Stimulated activated CD4-positive, alpha-beta T cell treated with anti-CD3 and anti-CD28 coated beads, Interleukin-1b, Interleukin-23, amount 100 ng/mL, for 48 hours (primary cell): ENCODE data around the gene C13orf46.

Source experiments
- DNase-seq: peaks from one replicate; pipeline ENCODE4 v3.0.0-alpha.2; 2020

The C13orf46 gene

GRCh38 chr13:113936166-113936965, 37.5 kb downstream of the C13orf46 start:
- DNase-seq = no peak

DNA sequence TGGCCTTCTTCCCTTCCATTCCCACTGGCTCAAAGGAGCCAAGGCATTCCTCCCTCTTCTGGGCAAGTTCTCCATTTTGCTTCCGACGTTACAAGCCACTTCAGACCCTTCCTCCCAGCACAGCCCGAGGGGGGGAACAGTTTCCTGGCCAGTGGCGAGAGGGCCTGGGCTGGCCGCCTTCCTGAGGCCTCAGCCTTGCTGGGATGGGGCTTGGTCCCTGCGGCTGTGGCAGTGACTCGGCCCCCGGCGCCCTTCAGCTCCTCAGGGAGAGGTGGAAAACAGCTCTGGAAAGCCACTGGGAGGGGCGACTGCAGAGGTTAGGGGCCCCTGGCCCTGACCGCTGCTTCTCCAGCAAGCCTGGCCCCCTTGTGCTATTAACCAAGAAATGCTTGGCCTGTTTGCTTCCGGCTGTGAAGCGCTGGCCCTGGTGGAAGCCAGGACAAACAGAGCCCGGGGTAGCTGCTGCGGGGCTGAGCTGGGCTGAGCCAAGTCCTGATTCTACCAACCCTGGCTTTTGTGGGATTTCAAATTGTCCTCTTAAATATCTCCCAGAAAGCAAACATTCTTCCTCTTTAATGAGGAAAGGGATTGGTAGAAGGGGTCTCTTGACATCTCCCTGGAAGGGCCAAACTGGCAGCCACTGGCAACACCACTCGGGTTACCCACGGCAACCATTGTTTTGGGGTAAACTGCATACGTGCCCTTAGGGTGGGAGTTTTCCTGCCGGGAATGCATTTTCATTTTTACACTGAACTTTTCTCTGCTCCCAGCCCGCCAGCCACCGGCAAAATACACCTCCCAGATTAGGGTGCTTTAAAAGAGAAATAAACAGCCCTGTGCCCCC, 38.7 kb downstream of the C13orf46 start:
- no peak for DNase-seq

DNA sequence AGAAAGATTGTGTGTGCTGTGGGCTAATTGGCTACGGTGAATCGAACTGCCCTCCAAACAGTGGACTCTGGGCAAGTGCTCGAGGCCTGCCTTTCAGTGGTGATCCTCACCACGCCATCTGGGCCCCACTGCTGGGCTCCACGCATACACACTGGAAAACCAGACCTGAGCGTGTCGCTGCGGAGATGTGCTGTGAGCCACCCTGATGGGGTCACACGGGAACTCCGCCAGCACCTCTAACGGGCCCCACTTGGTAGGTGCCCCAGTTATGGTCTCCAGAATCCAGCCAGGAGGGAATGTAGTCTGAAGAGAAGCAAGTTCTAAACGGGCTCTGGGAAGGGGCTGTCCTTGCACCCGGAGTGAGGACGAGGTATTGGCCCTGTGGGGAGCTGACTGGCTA, 39.3 kb downstream of the C13orf46 start:
- no peak for DNase-seq

GRCh38 chr13:113933901-113934300, 40.0 kb downstream of the C13orf46 start:
- DNase-seq = no peak

GRCh38 chr13:113931841-113932459, 41.9 kb downstream of the C13orf46 start:
- no peak for DNase-seq

GRCh38 chr13:113930671-113931637, 42.9 kb downstream of the C13orf46 start:
- DNase-seq = peak; percentile 43

- no peak for DNase-seq
These were observed 44.0 kb downstream of the C13orf46 start for GRCh38 chr13:113929628-113930615.

- no peak for DNase-seq
These were observed 44.9 kb downstream of the C13orf46 start for GRCh38 chr13:113928685-113929627.

GRCh38 chr13:113927661-113928581, 46.0 kb downstream of the C13orf46 start:
- DNase-seq = no peak

DNA sequence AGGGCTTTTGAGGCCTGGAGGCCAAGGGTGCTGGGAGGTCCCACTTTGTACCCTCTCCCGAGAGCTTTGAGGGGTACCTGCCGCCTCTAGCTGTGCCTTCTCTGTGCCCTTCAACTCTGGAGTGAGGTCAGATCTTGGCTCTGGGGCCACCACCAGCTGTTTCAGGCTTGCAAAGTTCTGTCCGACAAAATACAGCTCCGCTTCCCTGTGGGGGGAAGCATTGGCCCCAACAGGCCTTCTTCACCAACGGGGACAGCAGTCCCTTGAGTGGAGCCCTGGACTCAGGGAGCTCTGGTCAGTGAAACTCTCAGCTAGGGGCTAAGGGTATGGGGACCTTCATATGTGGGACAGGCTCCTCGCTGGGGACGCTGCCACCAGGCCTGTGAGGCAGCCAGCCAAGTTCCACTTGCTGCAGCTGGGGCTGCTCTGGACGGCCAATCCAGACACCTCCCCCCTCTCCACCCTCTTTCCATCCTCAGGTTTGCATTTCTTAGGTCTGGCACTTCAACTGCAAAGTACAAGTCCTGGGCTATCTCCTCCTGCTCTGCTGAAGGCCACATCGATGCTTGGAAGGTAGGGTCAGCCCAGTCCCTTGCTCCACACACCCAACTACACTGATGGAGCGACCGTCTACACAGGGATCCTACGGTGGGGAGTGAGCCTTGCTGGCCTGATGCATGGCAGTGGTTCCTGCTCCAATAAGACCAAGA, 46.8 kb downstream of the C13orf46 start:
- DNase-seq = no peak

DNA sequence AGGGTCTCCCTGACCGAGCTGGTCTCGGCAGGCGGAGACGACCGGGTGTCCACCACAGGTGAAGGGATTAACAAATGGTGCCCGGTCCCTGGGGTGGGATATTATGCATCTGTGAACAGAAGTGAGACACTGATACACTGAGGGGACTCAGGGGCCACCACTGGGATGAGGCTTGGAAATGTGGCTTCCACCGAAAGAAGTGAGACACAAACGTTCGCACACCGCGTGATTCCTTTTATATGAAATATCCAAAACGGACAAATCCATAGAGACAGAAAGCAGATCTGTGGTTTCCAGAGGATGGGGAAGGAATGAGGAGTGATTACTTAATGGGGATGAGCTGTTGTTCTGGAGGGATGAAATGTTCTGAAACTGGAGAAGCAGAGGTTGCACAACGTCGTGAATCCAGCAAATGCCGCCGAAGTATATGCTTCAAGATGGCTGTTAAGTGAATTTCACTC, 47.5 kb downstream of the C13orf46 start:
- DNase-seq = no peak

DNA sequence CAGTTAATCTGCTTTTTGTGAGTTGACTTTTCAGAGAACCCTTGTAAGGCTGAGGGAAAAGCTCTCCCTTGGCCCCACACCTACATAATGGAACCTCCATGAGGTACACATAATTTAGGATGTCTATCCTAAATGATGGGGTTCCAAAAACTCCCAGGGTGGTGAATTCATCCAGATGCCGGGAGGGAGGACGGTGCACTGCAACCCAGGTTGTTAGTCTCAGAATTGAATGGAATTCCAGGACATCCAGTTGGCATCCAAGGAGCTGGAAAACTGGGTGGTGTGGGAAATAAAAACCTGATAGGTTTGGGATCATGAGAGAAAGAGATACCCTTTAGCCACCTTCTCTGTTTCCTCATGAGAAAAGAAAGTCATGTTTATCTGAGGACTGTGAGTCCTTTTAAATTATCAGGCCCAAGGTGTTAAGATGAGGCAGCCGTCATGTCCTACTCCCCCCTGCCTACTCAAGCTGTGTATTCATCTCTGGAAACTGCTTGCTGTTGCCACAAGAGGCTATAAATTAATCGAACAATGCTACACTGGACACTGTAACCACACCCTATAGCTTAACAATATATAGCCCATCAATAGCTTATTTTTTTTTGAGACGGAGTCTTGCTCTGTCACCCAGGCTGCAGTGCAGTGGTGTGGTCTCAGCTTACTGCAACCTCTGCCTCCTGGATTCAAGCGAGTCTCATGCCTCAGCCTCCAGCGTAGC, 49.5 kb downstream of the C13orf46 start:
- no peak for DNase-seq

DNA sequence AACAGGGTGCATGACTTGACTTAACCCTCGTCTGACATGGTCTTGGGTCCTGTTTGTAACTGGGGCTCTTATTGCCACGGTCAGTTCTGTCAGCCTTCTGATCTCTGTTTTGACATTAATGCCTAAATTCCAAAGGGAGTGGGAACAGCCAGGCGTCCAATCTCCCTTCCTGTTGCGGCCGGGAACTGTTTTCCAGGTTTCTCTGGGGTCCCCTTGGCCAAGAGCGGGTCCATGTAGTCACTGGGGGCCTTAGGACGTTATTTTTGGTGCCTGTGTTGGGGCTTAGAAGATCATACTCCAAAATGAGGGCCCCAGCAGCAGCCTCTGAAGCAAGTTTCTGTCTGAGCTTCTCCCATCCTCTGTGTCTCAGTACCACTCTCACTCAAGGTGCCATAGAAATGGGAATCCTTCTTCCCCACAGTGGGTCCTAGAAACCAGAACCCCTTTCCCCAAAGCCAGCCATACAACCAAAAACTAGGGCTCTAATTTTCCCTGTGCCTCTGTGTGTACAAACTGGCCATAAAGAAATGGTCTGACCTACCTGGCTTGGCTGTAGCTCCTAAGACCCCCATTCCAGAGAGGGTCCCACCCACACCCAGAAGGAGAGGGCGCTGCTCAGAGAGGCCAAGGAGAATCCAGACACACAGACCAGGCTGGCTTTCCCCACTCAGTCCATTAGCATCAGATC, 50.4 kb downstream of the C13orf46 start:
- DNase-seq = no peak

DNA sequence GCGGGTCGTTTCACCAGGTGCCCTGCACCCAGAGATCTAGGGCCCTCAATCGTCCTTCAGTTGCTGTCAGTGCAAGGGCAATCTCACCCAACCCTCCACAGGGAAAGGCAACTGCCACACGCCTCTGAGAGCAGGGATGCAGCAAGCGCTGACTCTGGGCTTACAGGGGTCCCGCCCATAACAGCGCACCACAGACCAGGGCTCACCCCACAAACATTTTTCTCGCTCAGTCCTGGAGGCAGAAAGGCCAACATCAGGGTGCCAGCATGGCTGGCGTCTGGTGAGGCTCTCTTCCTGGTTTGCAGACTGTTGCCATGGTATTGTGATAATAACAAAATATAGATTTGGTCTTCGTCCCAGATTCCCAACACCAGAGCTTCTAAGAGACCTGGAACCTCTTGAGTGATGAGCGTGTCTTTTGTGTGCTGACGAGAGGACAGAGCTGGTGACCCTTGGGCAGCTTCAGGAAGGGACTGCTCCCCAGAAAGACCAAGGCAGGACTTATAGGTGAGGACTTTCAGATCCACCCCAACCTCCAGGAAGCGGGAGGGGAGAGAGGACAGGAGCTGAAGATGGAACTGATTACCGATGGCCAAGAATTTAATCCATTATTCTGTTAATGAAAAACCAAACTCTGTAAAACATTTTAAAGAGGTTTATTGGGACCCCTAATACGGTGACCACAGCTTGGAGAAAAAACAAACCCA, 51.3 kb downstream of the C13orf46 start:
- DNase-seq = no peak

DNA sequence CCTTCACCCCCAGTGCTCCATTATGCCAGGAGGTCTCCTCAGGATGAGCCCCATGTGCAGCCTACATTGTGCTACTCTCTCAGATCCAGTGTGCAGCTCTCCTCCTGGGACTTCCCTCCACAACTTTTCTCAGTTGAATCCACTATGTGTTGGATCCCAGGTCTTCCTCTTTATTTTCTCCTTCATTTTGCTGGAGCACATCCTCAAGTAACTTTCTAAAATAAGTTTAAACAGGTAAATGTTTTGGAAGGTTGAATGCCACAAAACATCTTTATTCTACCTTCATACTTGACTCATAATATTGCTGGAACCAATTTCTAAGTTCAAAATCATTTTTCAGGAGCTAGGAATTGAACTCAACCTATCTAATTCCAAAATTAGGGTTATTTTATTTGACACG, 52.1 kb downstream of the C13orf46 start:
- DNase-seq = no peak
